ENCODE data around the gene SKAP1.

GRCh38 chr17:48104440-48104839, 325.6 kb downstream of the SKAP1 start:
- no peak for TF ChIP-seq CTCF (conservative IDR thresholded peaks at IDR 0.05)
- TF ChIP-seq ZFX (IDR thresholded peaks at IDR 0.05) = no peak

Data from C4-2B (cell line).